ENCODE results near the gene PGM5. TPM values are rescaled to one million over a fixed set of nuclear protein-coding genes. Genes with fewer than 3 reads are reported as not detected.
"Not testable (repeated sequence)": the region's sequence is repeated elsewhere in the genome, so short reads cannot be mapped to it uniquely, and the experiment has no call there.

Gene PGM5
- total and polyA plus RNA-seq, 2 of the 8 experiments (the other 6 are each of a cell fraction or from before 2014, with no cell fraction given) = not detected

GRCh38 chr9:68338000-68338399 lies 18.4 kb upstream of the PGM5 start:
- H3K36me3 ChIP-seq (ENCODE audit: control insufficient read depth in 2 of 4, insufficient read depth in 4 of 4, low read length in 3 of 4); H2BK5ac ChIP-seq (ENCODE audit: low read depth, low read length); H3K23me2 ChIP-seq (ENCODE audit: low read depth, low read length); H3K4me3 ChIP-seq (ENCODE audit: extremely low read depth in 1 of 4, insufficient read depth in 2 of 4, low read depth in 3 of 4, low read length in 4 of 4); H4K8ac ChIP-seq (ENCODE audit: extremely low read depth, insufficient read depth, low read length); DNase-seq (ENCODE audit: low read depth in 1 of 2, low spot score in 2 of 2); H2BK120ac ChIP-seq (replicated peaks; ENCODE audit: low read depth, low read length); H3K18ac ChIP-seq (ENCODE audit: extremely low read depth, low read length); H3K4ac ChIP-seq (replicated peaks; ENCODE audit: insufficient read length, low read depth, low read length); H2AK5ac ChIP-seq (ENCODE audit: low read depth, low read length); H3K79me1 ChIP-seq (ENCODE audit: low read depth, low read length); H2BK20ac ChIP-seq (ENCODE audit: low read length); H3K9me3 ChIP-seq (ENCODE audit: insufficient read depth in 2 of 2, low read depth in 1 of 2, low read length in 1 of 2); H2AFZ ChIP-seq (ENCODE audit: low read length); H3K56ac ChIP-seq (replicated peaks; ENCODE audit: insufficient read length, low read depth, low read length); H3K23ac ChIP-seq (ENCODE audit: insufficient read length); H2BK12ac ChIP-seq (ENCODE audit: low read depth, low read length); H3K9ac ChIP-seq (replicated peaks in 1 of 4; ENCODE audit: extremely low read depth in 1 of 4, low read depth in 3 of 4, low read length in 3 of 4); H3K79me2 ChIP-seq (ENCODE audit: control insufficient read depth in 1 of 2, insufficient read depth in 2 of 2, low read length in 2 of 2); H3K4me2 ChIP-seq (ENCODE audit: insufficient read depth in 1 of 2, low read depth in 2 of 2, low read length in 2 of 2); H4K91ac ChIP-seq (replicated peaks; ENCODE audit: insufficient read length, low read length); H3K4me1 ChIP-seq (replicated peaks in 1 of 4; ENCODE audit: control insufficient read depth in 3 of 4, insufficient read depth in 4 of 4, low read length in 3 of 4); FAIRE-seq; POLR2A ChIA-PET (ENCODE audit: partially characterized antibody); H4K5ac ChIP-seq (ENCODE audit: insufficient read length, low read depth, low read length); CTCF ChIA-PET (ENCODE audit: partially characterized antibody); H3K27ac ChIP-seq (ENCODE audit: low read depth, low read length); H2BK15ac ChIP-seq (ENCODE audit: low read length); H4K20me1 ChIP-seq (replicated peaks in 1 of 2; ENCODE audit: control insufficient read depth in 1 of 2, insufficient read depth in 2 of 2, low read length in 2 of 2); H3K14ac ChIP-seq (ENCODE audit: insufficient read length); H3K27me3 ChIP-seq (replicated peaks in 1 of 4; ENCODE audit: control insufficient read depth in 3 of 4, extremely low read depth in 1 of 4, insufficient read depth in 3 of 4, low read length in 3 of 4): not testable (repeated sequence)
- 83% methylated on average over 7 of the region's 7 CpGs; no CpG with 5 or more reads in 1 of the 2 experiments for WGBS, 2 experiments (ENCODE audit: extremely low coverage in 1 of 2, insufficient coverage in 1 of 2, insufficient read length in 1 of 2, insufficient replicate concordance in 2 of 2, low coverage in 1 of 2, low lambda C conversion rate in 2 of 2, missing lambda C conversion rate in 1 of 2)

DNA sequence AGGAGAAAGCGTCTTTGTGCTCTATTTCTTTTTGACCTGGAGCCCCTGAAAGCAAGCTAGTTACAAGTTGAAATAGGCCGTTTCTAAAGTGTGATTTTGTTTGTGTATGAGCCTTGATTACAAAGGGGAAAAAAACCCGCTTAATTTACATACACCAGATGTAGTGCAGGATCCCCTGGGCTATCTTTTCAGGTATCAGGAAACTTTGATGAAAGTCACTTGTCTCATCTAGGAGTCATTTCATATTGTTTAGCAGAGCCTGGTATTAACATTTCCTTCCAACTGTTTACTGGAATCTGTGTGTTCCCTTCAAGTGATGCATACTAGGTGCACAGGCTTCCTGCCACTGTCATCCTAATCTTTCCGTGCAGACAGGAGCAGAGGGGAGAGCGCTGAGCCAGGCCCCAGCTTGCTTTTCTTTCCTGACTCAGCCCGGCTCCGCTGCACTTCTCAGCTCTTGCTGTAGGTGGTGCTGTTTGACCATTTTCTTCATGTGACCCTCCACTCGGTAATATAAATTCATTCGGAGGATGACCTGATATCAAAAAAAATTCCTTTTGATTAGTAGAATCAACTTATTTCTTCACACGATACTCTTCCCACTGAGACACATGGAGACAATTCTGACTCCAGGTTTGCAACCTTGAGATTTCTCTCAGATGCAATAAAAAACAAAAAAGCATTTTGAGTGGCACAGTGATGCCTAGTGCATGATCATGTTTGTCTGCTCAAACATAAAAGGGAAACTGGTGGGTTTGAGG lies 14.0 kb upstream of the PGM5 start:
- H3K79me2 ChIP-seq (ENCODE audit: control insufficient read depth in 1 of 2, insufficient read depth in 2 of 2, low read length in 2 of 2); H4K8ac ChIP-seq (ENCODE audit: extremely low read depth, insufficient read depth, low read length); H3K23me2 ChIP-seq (ENCODE audit: low read depth, low read length); H3K14ac ChIP-seq (ENCODE audit: insufficient read length); H2AK5ac ChIP-seq (ENCODE audit: low read depth, low read length); FAIRE-seq; H2BK20ac ChIP-seq (ENCODE audit: low read length); H3K4me2 ChIP-seq (ENCODE audit: insufficient read depth in 1 of 2, low read depth in 2 of 2, low read length in 2 of 2); H3K79me1 ChIP-seq (ENCODE audit: low read depth, low read length); POLR2A ChIA-PET (ENCODE audit: partially characterized antibody); H3K4ac ChIP-seq (replicated peaks; ENCODE audit: insufficient read length, low read depth, low read length); H3K27ac ChIP-seq (ENCODE audit: low read depth, low read length); H2BK15ac ChIP-seq (ENCODE audit: low read length); H3K56ac ChIP-seq (replicated peaks; ENCODE audit: insufficient read length, low read depth, low read length); H4K91ac ChIP-seq (replicated peaks; ENCODE audit: insufficient read length, low read length); H3K36me3 ChIP-seq (ENCODE audit: control insufficient read depth in 2 of 4, insufficient read depth in 4 of 4, low read length in 3 of 4); H3K9ac ChIP-seq (replicated peaks in 1 of 4; ENCODE audit: extremely low read depth in 1 of 4, low read depth in 3 of 4, low read length in 3 of 4); H3K23ac ChIP-seq (ENCODE audit: insufficient read length); H3K9me3 ChIP-seq (ENCODE audit: insufficient read depth in 2 of 2, low read depth in 1 of 2, low read length in 1 of 2); H3K18ac ChIP-seq (ENCODE audit: extremely low read depth, low read length); H4K5ac ChIP-seq (ENCODE audit: insufficient read length, low read depth, low read length); H2BK120ac ChIP-seq (replicated peaks; ENCODE audit: low read depth, low read length); H2AFZ ChIP-seq (ENCODE audit: low read length); H3K4me3 ChIP-seq (ENCODE audit: extremely low read depth in 1 of 4, insufficient read depth in 2 of 4, low read depth in 3 of 4, low read length in 4 of 4); H2BK12ac ChIP-seq (ENCODE audit: low read depth, low read length); H4K20me1 ChIP-seq (replicated peaks in 1 of 2; ENCODE audit: control insufficient read depth in 1 of 2, insufficient read depth in 2 of 2, low read length in 2 of 2); H3K4me1 ChIP-seq (replicated peaks in 1 of 4; ENCODE audit: control insufficient read depth in 3 of 4, insufficient read depth in 4 of 4, low read length in 3 of 4); H3K27me3 ChIP-seq (replicated peaks in 1 of 4; ENCODE audit: control insufficient read depth in 3 of 4, extremely low read depth in 1 of 4, insufficient read depth in 3 of 4, low read length in 3 of 4); DNase-seq (ENCODE audit: low read depth in 1 of 2, low spot score in 2 of 2); H2BK5ac ChIP-seq (ENCODE audit: low read depth, low read length): not testable (repeated sequence)
- CTCF ChIA-PET (ENCODE audit: partially characterized antibody) = interaction anchor here (0.7 to 2.0 kb wide), 9 partner anchors 76 to 238 kb away, joined by 3 to 10 read pairs (median 4); no protein-coding TSS in a partner anchor
- 34% methylated on average over 4 of the region's 10 CpGs; no CpG with 5 or more reads in 1 of the 2 experiments for WGBS, 2 experiments (ENCODE audit: extremely low coverage in 1 of 2, insufficient coverage in 1 of 2, insufficient read length in 1 of 2, insufficient replicate concordance in 2 of 2, low coverage in 1 of 2, low lambda C conversion rate in 2 of 2, missing lambda C conversion rate in 1 of 2)
